DOHH2 (cell line): Measurements from ENCODE around the gene KIRREL3.

Experiments used
- EZH2phosphoT487 ChIP-seq: fragments of 200-600 bp; sonication (generic); IDR thresholded peaks from 2 replicates; pipeline ENCODE4 v1.6.1; 2017; ENCODE audit warnings: borderline replicate concordance, mild to moderate bottlenecking, antibody characterized with exemption, low read length, moderate library complexity, mixed read lengths
- TF ChIP-seq, protein P1 (sequence below): fragments of 200-600 bp; sonication (generic); IDR thresholded peaks from one replicate; pipeline ENCODE4 v1.5.1; 2014; ENCODE audit warnings: antibody characterized with exemption, mild to moderate bottlenecking, low read depth, low read length; ENCODE audit not compliant: poor library complexity, severe bottlenecking

- TF ChIP-seq, protein P1, sequence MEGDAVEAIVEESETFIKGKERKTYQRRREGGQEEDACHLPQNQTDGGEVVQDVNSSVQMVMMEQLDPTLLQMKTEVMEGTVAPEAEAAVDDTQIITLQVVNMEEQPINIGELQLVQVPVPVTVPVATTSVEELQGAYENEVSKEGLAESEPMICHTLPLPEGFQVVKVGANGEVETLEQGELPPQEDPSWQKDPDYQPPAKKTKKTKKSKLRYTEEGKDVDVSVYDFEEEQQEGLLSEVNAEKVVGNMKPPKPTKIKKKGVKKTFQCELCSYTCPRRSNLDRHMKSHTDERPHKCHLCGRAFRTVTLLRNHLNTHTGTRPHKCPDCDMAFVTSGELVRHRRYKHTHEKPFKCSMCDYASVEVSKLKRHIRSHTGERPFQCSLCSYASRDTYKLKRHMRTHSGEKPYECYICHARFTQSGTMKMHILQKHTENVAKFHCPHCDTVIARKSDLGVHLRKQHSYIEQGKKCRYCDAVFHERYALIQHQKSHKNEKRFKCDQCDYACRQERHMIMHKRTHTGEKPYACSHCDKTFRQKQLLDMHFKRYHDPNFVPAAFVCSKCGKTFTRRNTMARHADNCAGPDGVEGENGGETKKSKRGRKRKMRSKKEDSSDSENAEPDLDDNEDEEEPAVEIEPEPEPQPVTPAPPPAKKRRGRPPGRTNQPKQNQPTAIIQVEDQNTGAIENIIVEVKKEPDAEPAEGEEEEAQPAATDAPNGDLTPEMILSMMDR: no peak
- no peak for TF ChIP-seq EZH2phosphoT487
These were observed 100.4 kb downstream of the KIRREL3 start for GRCh38 chr11:126899961-126900748.
